GM18519 (cell line): ENCODE measurements around the gene LMO3.

Experiments used
- ATAC-seq: cut with Tn5 transposase; IDR thresholded peaks from one replicate; pipeline ENCODE4 v1.9.1; 2021; ENCODE audit warnings: mild to moderate bottlenecking, moderate library complexity; ENCODE audit not compliant: unreplicated experiment, low FRiP score

The LMO3 gene

GRCh38 chr12:16606117-16606200, at the start of gene LMO3:
Gene LMO3, minus strand, starts transcription at chr12:16606162. Its CDS starts 5,302 bp downstream, at chr12:16600860.
- ATAC-seq = no peak

- ATAC-seq = peak; percentile 87
These were observed 30.6 kb upstream of the LMO3 start for GRCh38 chr12:16636435-16637055.

- no peak for ATAC-seq
These were observed 28.8 kb upstream of the LMO3 start for GRCh38 chr12:16634786-16635185.

GRCh38 chr12:16626991-16627390, 21.0 kb upstream of the LMO3 start:
- no peak for ATAC-seq

GRCh38 chr12:16622338-16622737, 16.4 kb upstream of the LMO3 start:
- peak; percentile 51 for ATAC-seq

GRCh38 chr12:16619537-16619936, 13.6 kb upstream of the LMO3 start:
- ATAC-seq = no peak

- no peak for ATAC-seq
These were observed 12.3 kb upstream of the LMO3 start for GRCh38 chr12:16618256-16618655.

GRCh38 chr12:16613199-16613598, 7.2 kb upstream of the LMO3 start:
- no peak for ATAC-seq

- ATAC-seq = no peak
These were observed 6.7 kb upstream of the LMO3 start for GRCh38 chr12:16612647-16613046.

- ATAC-seq = peak; percentile 33
These were observed 5.2 kb upstream of the LMO3 start for GRCh38 chr12:16611146-16611545.

- no peak for ATAC-seq
These were observed 4.8 kb upstream of the LMO3 start for GRCh38 chr12:16610743-16611142.

GRCh38 chr12:16610001-16610585, 4.1 kb upstream of the LMO3 start:
- ATAC-seq = no peak

GRCh38 chr12:16608946-16609539, 3.1 kb upstream of the LMO3 start:
- ATAC-seq = no peak

- no peak for ATAC-seq
These were observed 2.2 kb upstream of the LMO3 start for GRCh38 chr12:16607906-16608775.

GRCh38 chr12:16606991-16607390, 1.0 kb upstream of the LMO3 start:
- no peak for ATAC-seq

GRCh38 chr12:16606201-16606849, 363 bp upstream of the LMO3 start:
- peak; percentile 41 for ATAC-seq

- ATAC-seq = no peak
These were observed 283 bp downstream of the LMO3 start for GRCh38 chr12:16605642-16606116.

GRCh38 chr12:16604596-16605252, 1.2 kb downstream of the LMO3 start:
- ATAC-seq = no peak

GRCh38 chr12:16603916-16604575, 1.9 kb downstream of the LMO3 start:
- ATAC-seq = no peak

GRCh38 chr12:16603260-16603915, 2.6 kb downstream of the LMO3 start:
- no peak for ATAC-seq
